K562 (cell line): ENCODE measurements around the gene OXT. TPM values are rescaled to one million over a fixed set of nuclear protein-coding genes. Genes with fewer than 3 reads are reported as not detected.
A peak's percentile ranks its signal among the peaks of the same experiment; 100 is the strongest.

Experiments
- ATAC-seq: fragments of 200-7000 bp; cut with Tn5 transposase; 3 replicates; pipeline ENCODE4 v1.9.1; 2020; ENCODE audit warnings: moderate library complexity
- BruUV-seq: library from RNA; stranded (reverse); fragments of 400-500 nt; replicated peaks from 2 replicates; lab custom pipeline; 2021; lab: Mats Ljungman, UMichigan
- CTCF ChIA-PET: fragments of 300-600 bp; formaldehyde crosslinking; extraction: SDS; loops from one replicate; lab custom pipeline; 2021; ENCODE audit warnings: low intra/inter-chr PET ratio; lab: Yijun Ruan, JAX
- POLR2A ChIA-PET: fragments of 300-600, 350-650 bp; sonication (Branson Sonifier 250); formaldehyde crosslinking; extraction: SDS; loops from one replicate; lab custom pipeline; 2021; ENCODE audit warnings: antibody characterized with exemption, inconsistent platforms; lab: Yijun Ruan, JAX
- DNase-seq, 4 experiments: peaks; one replicate each; pipeline versions ENCODE4 v3.0.0 to v3.0.0-alpha.2; 2011 to 2018; ENCODE audit warnings: low spot score in 3 of 4, mixed read lengths in 3 of 4; ENCODE audit errors: extremely low read depth in 1 of 4
- FAIRE-seq: peaks from 2 replicates; lab custom pipeline; 2011; peaks lifted over from hg19 to GRCh38; lab: Jason Lieb, UNC
- H2AFZ ChIP-seq: 2 replicates; pipeline ENCODE4 v1.6.0; 2011; ENCODE audit warnings: low read depth, low read length, control low read depth, inconsistent platforms
- H3K27ac ChIP-seq: fragments of 200-600 bp; 3 replicates; pipeline ENCODE4 v1.8.0; 2011; ENCODE audit warnings: low read depth, mild to moderate bottlenecking, control low read depth, inconsistent platforms, low read length, moderate library complexity, mixed read lengths; ENCODE audit errors: extremely low read depth
- H3K27me3 ChIP-seq, 2 experiments: fragments of 300-600 bp in 1 of 2; 2 replicates in 1 of 2; 3 replicates in 1 of 2; pipeline versions ENCODE4 v1.6.0 to v1.8.0; 2011; ENCODE audit warnings: inconsistent platforms in 2 of 2, low read length in 2 of 2, mild to moderate bottlenecking in 1 of 2, mixed read lengths in 1 of 2, moderate library complexity in 1 of 2; ENCODE audit not compliant: control insufficient read depth in 2 of 2, insufficient read depth in 2 of 2
- H3K36me3 ChIP-seq: fragments of 300-600 bp; 3 replicates; pipeline ENCODE4 v1.8.0; 2011; ENCODE audit warnings: mild to moderate bottlenecking, low read length, inconsistent platforms; ENCODE audit not compliant: control insufficient read depth, insufficient read depth
- H3K4me1 ChIP-seq, 2 experiments: fragments of 200-600 bp in 1 of 2; replicated peaks in 1 of 2; 2 replicates in 1 of 2; 3 replicates in 1 of 2; pipeline versions ENCODE4 v1.5.1 to v1.8.0; 2011; ENCODE audit warnings: inconsistent platforms in 2 of 2, low read length in 2 of 2, mild to moderate bottlenecking in 1 of 2, mixed read lengths in 1 of 2, moderate library complexity in 1 of 2; ENCODE audit not compliant: control insufficient read depth in 2 of 2, insufficient read depth in 2 of 2
- H3K4me2 ChIP-seq: 2 replicates; pipeline ENCODE4 v1.6.1; 2011; ENCODE audit warnings: low read length, control low read depth, inconsistent platforms, mixed read lengths; ENCODE audit not compliant: insufficient read depth
- H3K4me3 ChIP-seq: fragments of 200-600 bp; sonication (generic), shearing (Covaris generic); 2 replicates; pipeline ENCODE4 v1.5.1; 2016; ENCODE audit warnings: control low read depth, inconsistent platforms
- H3K79me2 ChIP-seq: fragments of 200-600 bp; 3 replicates; pipeline ENCODE4 v1.8.0; 2011; ENCODE audit warnings: low read length, inconsistent platforms; ENCODE audit not compliant: control insufficient read depth, insufficient read depth
- H3K9ac ChIP-seq, 2 experiments: 2 replicates each; pipeline versions ENCODE4 v1.6.0 to v1.6.1; 2011; ENCODE audit warnings: low read depth in 2 of 2, low read length in 2 of 2, control low read depth in 1 of 2, inconsistent platforms in 1 of 2, mild to moderate bottlenecking in 1 of 2, mixed read lengths in 1 of 2; ENCODE audit not compliant: insufficient read depth in 1 of 2
- H3K9me1 ChIP-seq: one replicate; pipeline ENCODE4 v1.6.0; 2011; ENCODE audit warnings: inconsistent platforms, mild to moderate bottlenecking, low read length, moderate library complexity; ENCODE audit not compliant: control insufficient read depth, insufficient read depth
- H3K9me3 ChIP-seq: replicated peaks from 2 replicates; pipeline ENCODE4 v1.5.1; 2011; ENCODE audit warnings: low read depth, low read length, inconsistent platforms; ENCODE audit not compliant: control insufficient read depth, insufficient read depth
- H4K20me1 ChIP-seq: replicated peaks from 2 replicates; pipeline ENCODE4 v1.6.1; 2011; ENCODE audit warnings: low read length, inconsistent platforms, mixed read lengths; ENCODE audit not compliant: control insufficient read depth, insufficient read depth
- CAMTA2 ChIP-seq: fragments of 250-450 bp; sonication (Bioruptor Pico); conservative IDR thresholded peaks from 2 replicates; pipeline ENCODE4 v1.5.1; 2022
- KDM4B ChIP-seq, 2 experiments: fragments of 450-650 bp in 1 of 2; sonication (generic) in 1 of 2; IDR thresholded peaks; 2 replicates each; pipeline ENCODE4 v1.6.1; 2016 to 2017; ENCODE audit warnings: borderline replicate concordance in 2 of 2, antibody characterized with exemption in 1 of 2, low read depth in 1 of 2, mild to moderate bottlenecking in 1 of 2
- OTX1 ChIP-seq: fragments of 450-650 bp; formaldehyde crosslinking; IDR thresholded peaks from 2 replicates; pipeline ENCODE4 v1.4.0; 2022; ENCODE audit warnings: mild to moderate bottlenecking
- POLR3G ChIP-seq: IDR thresholded peaks from 2 replicates; pipeline ENCODE4 v1.6.1; 2011; ENCODE audit not compliant: insufficient read length, insufficient replicate concordance; ENCODE audit errors: extremely low read depth
- RFX1 ChIP-seq: fragments of 450-650 bp; IDR thresholded peaks from 2 replicates; pipeline ENCODE4 v1.6.1; 2016; ENCODE audit warnings: mild to moderate bottlenecking, moderate library complexity
- TGIF2 ChIP-seq: sonication (generic); formaldehyde crosslinking; IDR thresholded peaks from 2 replicates; pipeline ENCODE4 v1.8.1; 2022; ENCODE audit warnings: mild to moderate bottlenecking, missing genetic modification reagents, moderate library complexity
- ZNF79 ChIP-seq: fragments of 250-450 bp; sonication (Bioruptor Pico); IDR thresholded peaks from 2 replicates; pipeline ENCODE4 v1.4.0; 2020; ENCODE audit warnings: low read depth, mild to moderate bottlenecking, moderate library complexity
- WGBS: fragments of 100-300 bp; shearing (Covaris generic); methylation state at CpG from one replicate; pipeline ENCODE4 v1.1.6; 2016; ENCODE audit warnings: low coverage, mixed read lengths; ENCODE audit not compliant: insufficient coverage; ENCODE audit errors: missing lambda C conversion rate; 5-methylcytosine and 5-hydroxymethylcytosine counted together
- in situ Hi-C: fragments of 300-500 bp; cut with MboI; formaldehyde crosslinking; loops from 4 replicates; pipeline ENCODE4 v1.15.0; 2018; ENCODE audit warnings: inconsistent platforms, mixed read lengths
- intact Hi-C: fragments of 100-400 bp; cut with micrococcal nuclease; formaldehyde crosslinking; loops from 2 replicates; pipeline ENCODE4 v1.14.2; 2022
- polyA plus RNA-seq, 8 experiments: library from polyadenylated mRNA; depleted of rRNA in 4 of 8; stranded (reverse) in 5 of 8; unstranded in 3 of 8; fragments of >200 nt; fragmentation: Nextera tagmentation in 2 of 8; fragmentation: Illumina TruSeq in 1 of 8; extraction: Ambion mirVana in 2 of 8; extraction: Trizol in 1 of 8; gene quantifications; 2 replicates each; pipeline versions ENCODE4 v1.2.1 to v1.2.3, GENCODE V29; 2011 to 2014; ENCODE audit warnings: inconsistent platforms in 1 of 8, missing spikeins in 1 of 8
- total RNA-seq, 7 experiments: library from RNA; depleted of rRNA in 6 of 7; stranded (reverse); fragments of >200 nt in 6 of 7; fragmentation: Illumina TruSeq in 2 of 7; extraction: Trizol in 2 of 7; gene quantifications; 2 replicates each; pipeline versions ENCODE4 v1.2.1 to v1.2.3, GENCODE V29; 2011 to 2021; ENCODE audit warnings: low replicate concordance in 1 of 7
- TF ChIP-seq, protein P1 (sequence below), 2 experiments: fragments of 250-450 bp in 1 of 2; fragments of 450-650 bp in 1 of 2; sonication (Bioruptor Pico) in 1 of 2; IDR thresholded peaks; 2 replicates each; pipeline versions ENCODE4 v1.6.1 to v1.8.0; 2016 to 2021; ENCODE audit warnings: mild to moderate bottlenecking in 2 of 2, moderate library complexity in 2 of 2, missing compliant biosample characterization in 1 of 2, missing genetic modification characterization in 1 of 2

OXT gene
- total and polyA plus RNA-seq, 9 of the 15 experiments (the other 6 are each of a cell fraction or from before 2014, with no cell fraction given): not detected

DNA sequence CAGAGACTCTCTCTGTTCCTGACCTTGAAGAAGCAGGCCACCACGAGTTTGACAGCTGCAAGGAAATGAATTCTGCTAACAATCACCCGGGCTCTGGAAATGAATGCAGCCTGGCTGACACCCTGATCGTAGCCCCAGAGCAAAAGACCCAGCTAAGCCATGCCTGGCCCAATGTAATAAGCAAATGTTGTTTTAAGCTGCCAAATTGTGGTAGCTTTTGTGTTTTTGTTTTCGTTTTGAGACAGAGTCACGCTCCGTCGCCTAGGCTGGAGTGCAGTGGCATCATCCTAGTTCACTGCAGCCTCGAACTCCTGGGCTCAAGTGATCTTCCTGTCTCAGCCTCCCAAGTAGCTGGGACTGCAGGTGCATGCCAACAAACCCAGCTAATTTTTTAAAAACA lies 3.3 kb upstream of the OXT start:
- no TSS peak for BruUV-seq
- no peaks in the 10 kb centered on the region for H3K79me2 ChIP-seq
- CTCF ChIA-PET: no interaction called here
- no peaks in the 10 kb centered on the region for H3K9me3 ChIP-seq
- peaks cover 0 to 18% of the 10 kb centered on the region in 2 experiments; a peak in 2 of 5 replicates for H3K4me1 ChIP-seq
- POLR2A ChIA-PET: no interaction called here
- H3K4me2 ChIP-seq: no peak overlapping the region
- H3K27ac ChIP-seq: no peak overlapping the region
- 14% methylated on average over 5 of the region's 8 CpGs for WGBS
- H3K9ac ChIP-seq: no peak overlapping the region
- no peaks in the 10 kb centered on the region for H3K27me3 ChIP-seq
- H4K20me1 ChIP-seq: no peaks in the 10 kb centered on the region
- intact Hi-C loops: loop anchor here (5.0 kb wide), 1 partner anchor 39 kb away; no protein-coding TSS in a partner anchor
- no peak overlapping the region for H3K4me3 ChIP-seq
- DNase-seq (peak in 1 of 4 experiments; percentile 2), ATAC-seq (no peak), FAIRE-seq (no peak)
- H2AFZ ChIP-seq: 0 out of 2 replicates have a peak overlapping the region, but pooled peaks have one; percentile 32
- H3K36me3 ChIP-seq: no peaks in the 10 kb centered on the region
- in situ Hi-C loops: no loop called here
- no peaks in the 10 kb centered on the region for H3K9me1 ChIP-seq
- TF ChIP-seq POLR3G (no peak), RFX1 (no peak), CAMTA2 (CRISPR knock-in tag) (no peak), KDM4B (IDR thresholded peaks at IDR 0.05; ENCODE audit: borderline replicate concordance in 2 of 2, low read depth in 1 of 2) (no peak), TGIF2 (no peak), ZNF79 (CRISPR knock-in tag) (no peak), OTX1 (CRISPR knock-in tag) (no peak)
- TF ChIP-seq, protein P1, sequence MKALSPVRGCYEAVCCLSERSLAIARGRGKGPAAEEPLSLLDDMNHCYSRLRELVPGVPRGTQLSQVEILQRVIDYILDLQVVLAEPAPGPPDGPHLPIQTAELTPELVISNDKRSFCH (CRISPR knock-in tag; IDR thresholded peaks at IDR 0.05): no peak
- TF ChIP-seq, protein P1 (tag; IDR thresholded peaks at IDR 0.05): no peak
